ENCODE measurements around the gene SPNS2.

The SPNS2 gene

DNA sequence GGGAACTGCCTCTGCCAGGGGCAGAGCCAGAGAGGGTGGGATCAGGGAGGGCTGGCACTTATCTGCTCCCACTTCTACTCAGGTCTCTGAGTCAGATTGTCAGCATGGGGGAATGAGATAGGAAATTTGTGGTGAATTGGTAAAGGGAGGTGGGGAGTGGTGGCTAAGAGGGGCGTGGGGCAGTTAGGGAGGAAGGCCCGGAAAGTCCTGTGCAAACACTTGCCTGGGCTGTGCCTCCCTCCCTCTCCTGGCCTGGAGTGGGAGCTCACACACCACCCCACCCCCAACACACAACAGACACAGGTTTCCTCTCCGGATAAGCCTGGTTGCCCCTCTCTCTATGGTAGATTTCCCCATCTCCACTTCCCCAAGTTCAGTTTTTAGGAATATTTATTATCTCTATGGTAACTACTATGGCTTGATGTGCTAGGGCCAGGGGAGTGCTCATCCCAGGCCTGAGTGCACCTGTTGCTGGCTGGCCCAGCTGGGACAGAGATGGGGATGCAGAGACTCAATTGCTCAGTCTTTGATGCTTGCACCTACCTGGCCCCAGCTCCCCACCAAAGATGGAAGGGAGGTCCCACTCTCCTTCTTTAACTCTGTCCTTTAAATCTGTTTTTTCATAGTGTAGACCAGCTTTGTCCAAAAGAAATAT is 2.7 kb downstream of the SPNS2 start:
- peak overlapping the region; percentile 93 for H3K4me2 ChIP-seq (ENCODE audit: low read length)
- no peak overlapping the region for H3K9ac ChIP-seq (ENCODE audit: low read length)
- peaks cover 13 to 18% of the 10 kb centered on the region in 2 experiments for H3K36me3 ChIP-seq (ENCODE audit: control insufficient read depth in 1 of 2, insufficient read depth in 2 of 2, low read length in 2 of 2)
- H4K91ac ChIP-seq (ENCODE audit: low read depth, low read length): peak overlapping the region; percentile 52
- no peak for DNase-seq
- WGBS (ENCODE audit: extremely low coverage, insufficient coverage, insufficient read length): no CpG with 5 or more reads among the region's 3 CpGs
- no peak overlapping the region for H2BK12ac ChIP-seq (ENCODE audit: low read length)
- peak overlapping the region; percentile 9 for H2BK120ac ChIP-seq (ENCODE audit: insufficient read depth, low read length, poor library complexity)
- H3K79me2 ChIP-seq (ENCODE audit: control insufficient read depth, insufficient read depth, low read length, poor library complexity): peaks cover 53% of the 10 kb centered on the region
- H3K27ac ChIP-seq (ENCODE audit: low read depth, low read length): peak overlapping the region; percentile 29
- H3K9me3 ChIP-seq (ENCODE audit: insufficient read depth, low read depth, low read length): no peaks in the 10 kb centered on the region
- no peak overlapping the region for H2AK5ac ChIP-seq (ENCODE audit: low read length)
- peak overlapping the region; percentile 34 for H3K18ac ChIP-seq (ENCODE audit: low read length)
- H4K8ac ChIP-seq (ENCODE audit: low read depth, low read length): no peak overlapping the region
- H3K23ac ChIP-seq (ENCODE audit: low read length): no peak overlapping the region
- peak overlapping the region; percentile 88 for H3K4me3 ChIP-seq (ENCODE audit: low read depth, low read length)
- peaks cover 63 to 72% of the 10 kb centered on the region in 2 experiments for H3K4me1 ChIP-seq (ENCODE audit: control insufficient read depth in 1 of 2, insufficient read depth in 2 of 2, low read length in 2 of 2)
- peak overlapping the region; percentile 97 for H3K4ac ChIP-seq (ENCODE audit: low read depth, low read length)
- H2AFZ ChIP-seq (ENCODE audit: insufficient read depth, low read length, poor library complexity): no peak overlapping the region
- no peak overlapping the region for H3K14ac ChIP-seq (ENCODE audit: low read length)
- H4K12ac ChIP-seq (ENCODE audit: low read depth, low read length): no peak overlapping the region
- no peaks in the 10 kb centered on the region for H3K27me3 ChIP-seq (ENCODE audit: insufficient read depth, low read length)
- peaks cover 60% of the 10 kb centered on the region for H3K79me1 ChIP-seq (ENCODE audit: low read length)
- peak overlapping the region; percentile 17 for H2BK5ac ChIP-seq (ENCODE audit: low read depth, low read length, poor library complexity)

DNA sequence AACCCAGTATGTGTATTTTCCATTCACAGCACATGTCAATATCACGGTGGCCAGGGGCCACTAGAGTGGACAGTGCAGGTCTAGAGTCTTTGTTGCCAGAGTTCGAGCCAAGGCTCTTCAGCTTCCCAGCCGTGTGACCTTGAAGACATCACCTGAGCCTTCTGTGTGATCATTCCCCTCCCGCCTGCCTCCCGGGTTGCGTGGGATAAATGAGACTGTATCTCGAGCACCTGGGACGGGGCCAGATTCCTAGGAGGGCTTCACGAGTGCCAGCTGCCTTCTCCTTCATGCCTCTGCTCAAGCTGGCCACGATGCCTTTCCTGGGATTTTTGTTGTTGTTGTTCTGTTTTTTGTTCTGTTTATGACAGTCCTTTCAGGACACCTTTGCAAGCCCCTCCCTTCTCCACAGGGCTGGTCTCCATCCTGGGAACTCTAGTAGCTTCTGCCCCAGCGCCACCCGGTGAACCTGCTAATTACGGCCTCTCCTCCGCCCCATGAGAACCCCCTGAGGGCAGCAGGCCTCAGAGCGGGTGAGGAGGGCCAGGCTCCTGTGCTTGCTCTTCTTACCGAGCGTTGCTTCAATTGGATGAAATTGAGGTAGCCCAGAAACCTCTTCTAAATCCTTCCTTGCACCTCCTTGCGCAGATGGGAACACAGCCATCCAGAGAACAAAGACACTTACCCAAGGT is 3.9 kb downstream of the SPNS2 start:
- peaks cover 62% of the 10 kb centered on the region for H3K79me1 ChIP-seq (ENCODE audit: low read length)

DNA sequence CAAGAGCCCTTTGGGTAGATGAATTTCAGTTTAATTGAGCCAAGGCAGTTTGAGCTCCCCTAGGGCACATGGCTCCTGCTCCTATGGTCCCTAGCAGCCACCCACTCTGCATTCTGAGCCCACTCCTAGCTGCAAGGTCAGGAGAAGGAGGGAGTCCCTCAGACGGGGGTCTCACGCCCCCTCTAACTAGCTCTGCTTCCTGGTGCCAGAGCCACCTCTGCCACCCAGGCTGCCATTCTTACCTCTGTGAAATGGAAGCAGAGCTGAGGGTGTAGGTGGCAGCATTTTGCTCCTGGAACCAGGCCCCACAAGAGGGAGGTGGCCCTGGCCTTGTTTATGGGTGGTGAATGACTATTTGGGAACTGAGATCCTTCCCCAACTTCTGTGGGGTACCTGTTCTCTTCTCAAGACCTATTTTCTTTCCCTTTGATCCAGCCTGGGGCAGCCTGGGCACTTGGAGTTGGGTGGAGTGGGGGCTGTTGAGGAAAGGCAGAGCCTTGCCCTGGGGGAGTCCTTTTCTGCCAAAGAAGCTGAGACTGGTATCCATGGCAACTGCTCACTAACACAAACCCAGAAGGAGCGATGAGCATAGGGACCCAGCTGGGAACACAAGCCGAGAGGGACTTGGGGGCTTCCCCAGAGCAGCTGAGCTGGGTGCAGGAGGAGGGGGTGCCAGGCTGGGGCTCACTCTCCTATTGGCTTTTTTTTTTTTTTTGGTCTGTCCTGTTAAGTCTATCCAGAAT is 4.8 kb downstream of the SPNS2 start:
- peaks cover 62 to 78% of the 10 kb centered on the region in 2 experiments for H3K4me1 ChIP-seq (ENCODE audit: control insufficient read depth in 1 of 2, insufficient read depth in 2 of 2, low read length in 2 of 2)
- peak overlapping the region; percentile 66 for H3K4ac ChIP-seq (ENCODE audit: low read depth, low read length)
- H3K79me1 ChIP-seq (ENCODE audit: low read length): peaks cover 60% of the 10 kb centered on the region
- H3K18ac ChIP-seq (ENCODE audit: low read length): peak overlapping the region; percentile 73
- peak overlapping the region; percentile 27 for H4K8ac ChIP-seq (ENCODE audit: low read depth, low read length)
- no peak overlapping the region for H3K9ac ChIP-seq (ENCODE audit: low read length)
- H3K14ac ChIP-seq (ENCODE audit: low read length): peak overlapping the region; percentile 58
- no peak overlapping the region for H3K23ac ChIP-seq (ENCODE audit: low read length)
- H4K91ac ChIP-seq (ENCODE audit: low read depth, low read length): peak overlapping the region; percentile 65
- no peak overlapping the region for H3K4me2 ChIP-seq (ENCODE audit: low read length)
- no peaks in the 10 kb centered on the region for H3K27me3 ChIP-seq (ENCODE audit: insufficient read depth, low read length)
- no peak overlapping the region for H2AFZ ChIP-seq (ENCODE audit: insufficient read depth, low read length, poor library complexity)
- peak overlapping the region; percentile 44 for H2BK12ac ChIP-seq (ENCODE audit: low read length)
- peaks cover 21 to 33% of the 10 kb centered on the region in 2 experiments for H3K36me3 ChIP-seq (ENCODE audit: control insufficient read depth in 1 of 2, insufficient read depth in 2 of 2, low read length in 2 of 2)
- H3K4me3 ChIP-seq (ENCODE audit: low read depth, low read length): no peak overlapping the region
- no peaks in the 10 kb centered on the region for H3K9me3 ChIP-seq (ENCODE audit: insufficient read depth, low read depth, low read length)
- DNase-seq: no peak
- peak overlapping the region; percentile 91 for H3K27ac ChIP-seq (ENCODE audit: low read depth, low read length)
- no peak overlapping the region for H4K12ac ChIP-seq (ENCODE audit: low read depth, low read length)
- peak overlapping the region; percentile 1 for H2BK120ac ChIP-seq (ENCODE audit: insufficient read depth, low read length, poor library complexity)
- H2BK5ac ChIP-seq (ENCODE audit: low read depth, low read length, poor library complexity): peak overlapping the region; percentile 49
- no CpG with 5 or more reads among the region's 4 CpGs for WGBS (ENCODE audit: extremely low coverage, insufficient coverage, insufficient read length)
- peaks cover 71% of the 10 kb centered on the region for H3K79me2 ChIP-seq (ENCODE audit: control insufficient read depth, insufficient read depth, low read length, poor library complexity)
- H2AK5ac ChIP-seq (ENCODE audit: low read length): peak overlapping the region; percentile 25

More for the DNA sequence above, 3.9 kb downstream of the SPNS2 start:
- H2BK5ac ChIP-seq (ENCODE audit: low read depth, low read length, poor library complexity): peak overlapping the region; percentile 43
- no peaks in the 10 kb centered on the region for H3K9me3 ChIP-seq (ENCODE audit: insufficient read depth, low read depth, low read length)
- no peak overlapping the region for H2AFZ ChIP-seq (ENCODE audit: insufficient read depth, low read length, poor library complexity)
- H2BK12ac ChIP-seq (ENCODE audit: low read length): peak overlapping the region; percentile 68
- no peak overlapping the region for H4K12ac ChIP-seq (ENCODE audit: low read depth, low read length)
- peaks cover 62% of the 10 kb centered on the region for H3K79me2 ChIP-seq (ENCODE audit: control insufficient read depth, insufficient read depth, low read length, poor library complexity)
- peak overlapping the region; percentile 1 for H2BK120ac ChIP-seq (ENCODE audit: insufficient read depth, low read length, poor library complexity)
- H3K4me3 ChIP-seq (ENCODE audit: low read depth, low read length): no peak overlapping the region
- H2AK5ac ChIP-seq (ENCODE audit: low read length): peak overlapping the region; percentile 14
- no peaks in the 10 kb centered on the region for H3K27me3 ChIP-seq (ENCODE audit: insufficient read depth, low read length)
- peak overlapping the region; percentile 65 for H4K91ac ChIP-seq (ENCODE audit: low read depth, low read length)
- peak overlapping the region; percentile 43 for H3K14ac ChIP-seq (ENCODE audit: low read length)
- H3K27ac ChIP-seq (ENCODE audit: low read depth, low read length): peak overlapping the region; percentile 91
- peak overlapping the region; percentile 76 for H3K4ac ChIP-seq (ENCODE audit: low read depth, low read length)
- peaks cover 64 to 78% of the 10 kb centered on the region in 2 experiments for H3K4me1 ChIP-seq (ENCODE audit: control insufficient read depth in 1 of 2, insufficient read depth in 2 of 2, low read length in 2 of 2)
- H3K23ac ChIP-seq (ENCODE audit: low read length): no peak overlapping the region
- peak overlapping the region; percentile 10 for H4K8ac ChIP-seq (ENCODE audit: low read depth, low read length)
- DNase-seq: no peak
- H3K9ac ChIP-seq (ENCODE audit: low read length): no peak overlapping the region
- peak overlapping the region; percentile 5 for H3K4me2 ChIP-seq (ENCODE audit: low read length)
- H3K18ac ChIP-seq (ENCODE audit: low read length): peak overlapping the region; percentile 33
- no CpG with 5 or more reads among the region's 18 CpGs for WGBS (ENCODE audit: extremely low coverage, insufficient coverage, insufficient read length)
- peaks cover 17 to 27% of the 10 kb centered on the region in 2 experiments for H3K36me3 ChIP-seq (ENCODE audit: control insufficient read depth in 1 of 2, insufficient read depth in 2 of 2, low read length in 2 of 2)

DNA sequence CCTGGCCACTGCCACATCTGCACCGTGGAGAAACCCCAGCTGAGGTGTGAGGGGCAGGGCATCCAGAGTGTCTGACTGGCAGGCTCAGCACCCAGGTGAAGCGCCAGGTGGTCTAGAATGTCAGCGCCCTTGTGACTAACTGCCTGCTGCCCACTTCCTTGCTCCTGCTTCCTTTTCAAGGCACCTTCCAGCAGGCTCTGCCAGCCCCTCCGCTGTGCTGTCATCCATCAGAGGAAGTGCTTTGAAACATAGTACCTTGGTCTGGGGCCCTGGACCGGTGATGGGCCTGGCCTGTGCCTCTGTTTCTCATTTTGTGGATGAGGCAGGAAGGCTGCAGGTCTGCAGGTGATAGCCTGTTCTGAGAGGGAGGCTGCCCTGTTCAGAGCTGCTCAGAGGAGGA is 5.5 kb downstream of the SPNS2 start:
- peaks cover 65 to 84% of the 10 kb centered on the region in 2 experiments for H3K4me1 ChIP-seq (ENCODE audit: control insufficient read depth in 1 of 2, insufficient read depth in 2 of 2, low read length in 2 of 2)
- peak overlapping the region; percentile 18 for H3K14ac ChIP-seq (ENCODE audit: low read length)
- H3K4me2 ChIP-seq (ENCODE audit: low read length): no peak overlapping the region
- DNase-seq: no peak
- peaks cover 57% of the 10 kb centered on the region for H3K79me1 ChIP-seq (ENCODE audit: low read length)
- peak overlapping the region; percentile 5 for H3K4ac ChIP-seq (ENCODE audit: low read depth, low read length)
- no peak overlapping the region for H2AFZ ChIP-seq (ENCODE audit: insufficient read depth, low read length, poor library complexity)
- H2BK12ac ChIP-seq (ENCODE audit: low read length): peak overlapping the region; percentile 61
- H3K23ac ChIP-seq (ENCODE audit: low read length): no peak overlapping the region
- no peaks in the 10 kb centered on the region for H3K27me3 ChIP-seq (ENCODE audit: insufficient read depth, low read length)
- H2AK5ac ChIP-seq (ENCODE audit: low read length): peak overlapping the region; percentile 3
- no peak overlapping the region for H4K12ac ChIP-seq (ENCODE audit: low read depth, low read length)
- H4K8ac ChIP-seq (ENCODE audit: low read depth, low read length): peak overlapping the region; percentile 52
- WGBS (ENCODE audit: extremely low coverage, insufficient coverage, insufficient read length): no CpG with 5 or more reads among the region's 5 CpGs
- peak overlapping the region; percentile 56 for H2BK120ac ChIP-seq (ENCODE audit: insufficient read depth, low read length, poor library complexity)
- peaks cover 21 to 37% of the 10 kb centered on the region in 2 experiments for H3K36me3 ChIP-seq (ENCODE audit: control insufficient read depth in 1 of 2, insufficient read depth in 2 of 2, low read length in 2 of 2)
- peaks cover 72% of the 10 kb centered on the region for H3K79me2 ChIP-seq (ENCODE audit: control insufficient read depth, insufficient read depth, low read length, poor library complexity)
- H3K9me3 ChIP-seq (ENCODE audit: insufficient read depth, low read depth, low read length): no peaks in the 10 kb centered on the region
- peak overlapping the region; percentile 91 for H3K27ac ChIP-seq (ENCODE audit: low read depth, low read length)
- H3K4me3 ChIP-seq (ENCODE audit: low read depth, low read length): no peak overlapping the region
- H3K9ac ChIP-seq (ENCODE audit: low read length): no peak overlapping the region
- H3K18ac ChIP-seq (ENCODE audit: low read length): peak overlapping the region; percentile 62
- peak overlapping the region; percentile 65 for H4K91ac ChIP-seq (ENCODE audit: low read depth, low read length)
- H2BK5ac ChIP-seq (ENCODE audit: low read depth, low read length, poor library complexity): peak overlapping the region; percentile 55

Measured in trophoblast cell (in vitro differentiated cells and primary cell).